NOMO-1 (cell line): ENCODE results near the gene KLHL10.
"Not testable (repeated sequence)": the region's sequence is repeated elsewhere in the genome, so short reads cannot be mapped to it uniquely, and the experiment has no call there.

Experiments used
- DNase-seq, 2 experiments: peaks; one replicate each; lab custom pipeline; 2025; ENCODE audit not compliant: unreplicated experiment in 2 of 2; lab: John Stamatoyannopoulos, UW

The KLHL10 gene

GRCh38 chr17:41849251-41849990 lies 11.8 kb downstream of the KLHL10 start:
- DNase-seq: no peak

GRCh38 chr17:41851382-41851781 lies 13.8 kb downstream of the KLHL10 start:
- DNase-seq: not testable (repeated sequence)

- no peak for DNase-seq
Observed at GRCh38 chr17:41860254-41860931, 22.8 kb downstream of the KLHL10 start.

GRCh38 chr17:41863074-41863848 lies 25.6 kb downstream of the KLHL10 start:
- DNase-seq: no peak

- DNase-seq: peak in 1 of 2 experiments; percentile 28
Observed at GRCh38 chr17:41864498-41864835, 26.8 kb downstream of the KLHL10 start.

- peak; percentile 84 to 94 for DNase-seq
Observed at GRCh38 chr17:41864836-41865595, 27.4 kb downstream of the KLHL10 start, which contains the start of gene KLHL11. Gene KLHL11, minus strand, starts transcription at chr17:41865423. Its CDS starts 53 bp downstream, at chr17:41865370.

GRCh38 chr17:41865596-41865893 lies 27.9 kb downstream of the KLHL10 start:
- no peak for DNase-seq

GRCh38 chr17:41868568-41868967 lies 30.9 kb downstream of the KLHL10 start:
- DNase-seq: no peak

- DNase-seq: no peak
Observed at GRCh38 chr17:41869426-41869825, 31.8 kb downstream of the KLHL10 start.

- no peak for DNase-seq
Observed at GRCh38 chr17:41870097-41870496, 32.5 kb downstream of the KLHL10 start.

GRCh38 chr17:41870627-41871026 lies 33.0 kb downstream of the KLHL10 start:
- no peak for DNase-seq

GRCh38 chr17:41871789-41872188 lies 34.2 kb downstream of the KLHL10 start:
- no peak for DNase-seq

- DNase-seq: no peak
Observed at GRCh38 chr17:41873559-41874292, 36.1 kb downstream of the KLHL10 start.

GRCh38 chr17:41874293-41874670 lies 36.7 kb downstream of the KLHL10 start:
- not testable (repeated sequence) for DNase-seq

GRCh38 chr17:41880130-41880529 lies 42.5 kb downstream of the KLHL10 start:
- DNase-seq: no peak

GRCh38 chr17:41882756-41883155 lies 45.1 kb downstream of the KLHL10 start:
- no peak for DNase-seq

GRCh38 chr17:41885733-41886132 lies 48.1 kb downstream of the KLHL10 start:
- no peak for DNase-seq

GRCh38 chr17:41888332-41888965 lies 50.8 kb downstream of the KLHL10 start:
- no peak for DNase-seq

GRCh38 chr17:41891135-41892020 lies 53.8 kb downstream of the KLHL10 start:
- no peak for DNase-seq
